Adrenal gland (tissue), 12 donors: Measurements from ENCODE around the gene PRDM10. TPM values are rescaled to one million over a fixed set of nuclear protein-coding genes. Genes with fewer than 3 reads are reported as not detected.

Experiments
- DNase-seq, 7 donors: peaks; one replicate each; pipeline ENCODE4 v3.0.0-alpha.2; 2019 to 2020
- H3K27ac ChIP-seq, 5 donors: fragments of 200-600 bp; sonication (generic) in 4 of 5; 1 replicate in 3 of 5; 2 replicates in 2 of 5; pipeline versions ENCODE4 v1.5.1 to v1.8.0; 2016 to 2020; ENCODE audit warnings: mild to moderate bottlenecking in 1 of 5
- H3K27me3 ChIP-seq: fragments of 200-600 bp; 2 replicates; pipeline ENCODE4 v1.8.0; 2021
- H3K36me3 ChIP-seq, 2 donors: fragments of 200-600 bp; replicated peaks in 1 of 2; 1 replicate in 1 of 2; 2 replicates in 1 of 2; pipeline versions ENCODE4 v1.5.1 to v1.8.0; 2018 to 2022
- H3K4me1 ChIP-seq, 2 donors: fragments of 200-600 bp; replicated peaks in 1 of 2; 1 replicate in 1 of 2; 2 replicates in 1 of 2; pipeline versions ENCODE4 v1.5.1 to v1.8.0; 2018 to 2021
- H3K4me3 ChIP-seq, 4 donors: fragments of 200-600 bp; sonication (generic) in 3 of 4; one replicate each; pipeline ENCODE4 v1.5.1; 2016 to 2018
- H3K9me3 ChIP-seq, 3 donors: fragments of 200-600 bp; sonication (generic) in 1 of 3; replicated peaks in 1 of 3; 1 replicate in 2 of 3; 2 replicates in 1 of 3; pipeline versions ENCODE4 v1.5.1 to v1.8.0; 2016 to 2021
- POLR2A ChIP-seq, 2 donors: fragments of 450-650 bp; IDR thresholded peaks; one replicate each; pipeline ENCODE4 v1.6.1; 2017; ENCODE audit warnings: antibody characterized with exemption in 2 of 2, mild to moderate bottlenecking in 2 of 2, moderate library complexity in 1 of 2
- WGBS, 4 donors: extraction: QIAGEN DNeasy Blood & Tissue Kit in 2 of 4; methylation state at CpG; one replicate each; pipeline versions ENCODE4 v1.1.5 to v1.1.7; 2013 to 2017; 5-methylcytosine and 5-hydroxymethylcytosine counted together
- intact Hi-C, 2 donors: fragments of 100-400 bp; cut with DNase I; formaldehyde crosslinking; loops; one replicate each; pipeline versions ENCODE4 v1.14.1 to v1.15.0; 2022 to 2023
- polyA plus RNA-seq, 3 donors: library from polyadenylated mRNA; stranded (reverse); fragments of 200-250 nt in 2 of 3; fragments of 350-450 nt in 1 of 3; fragmentation: Illumina TruSeq in 1 of 3; extraction: RNeasy Lipid Tissue Mini Kit (QIAGEN cat#74804) in 1 of 3; gene quantifications; one replicate each; pipeline ENCODE4 v1.2.3, GENCODE V29; 2013 to 2014
- total RNA-seq, 9 donors: library from RNA; depleted of rRNA in 4 of 9; stranded (reverse); fragments of >200 nt in 4 of 9; fragments of 120-200 nt in 1 of 9; fragmentation: NEBNext Ultra II Directional in 1 of 9; extraction: Animal tissue kit (Norgen Biotek cat#: 25700) in 1 of 9; gene quantifications; one replicate each; pipeline versions ENCODE4 v1.1.0 to v1.2.4, GENCODE V29; 2013 to 2023
- TF ChIP-seq, protein P1 (sequence below), 6 experiments: fragments of 450-650 bp in 4 of 6; fragments of 200-600 bp in 2 of 6; sonication (generic) in 1 of 6; IDR thresholded peaks; 1 replicate in 5 of 6; 2 replicates in 1 of 6; pipeline versions ENCODE4 v1.5.1 to v1.8.0; 2016 to 2021; ENCODE audit warnings: antibody characterized with exemption in 6 of 6, mild to moderate bottlenecking in 2 of 6, moderate library complexity in 1 of 6
- donor health status: healthy with polysubstance abuse.
- donor health status: Bipolar disorder and iron deficiency.
- donor health status: DM: yes; HTN: yes; CAD: no.
- donor health status: DM: no; HTN: no; CAD: no.
- donor health status: DM: no; HTN: no; CAD: no.
- donor health status: DM: yes; HTN: yes; CAD: no.

The PRDM10 gene
- total and polyA plus RNA-seq, 12 donors, result 2.3 to 10.1 (median 6.4) TPM

DNA sequence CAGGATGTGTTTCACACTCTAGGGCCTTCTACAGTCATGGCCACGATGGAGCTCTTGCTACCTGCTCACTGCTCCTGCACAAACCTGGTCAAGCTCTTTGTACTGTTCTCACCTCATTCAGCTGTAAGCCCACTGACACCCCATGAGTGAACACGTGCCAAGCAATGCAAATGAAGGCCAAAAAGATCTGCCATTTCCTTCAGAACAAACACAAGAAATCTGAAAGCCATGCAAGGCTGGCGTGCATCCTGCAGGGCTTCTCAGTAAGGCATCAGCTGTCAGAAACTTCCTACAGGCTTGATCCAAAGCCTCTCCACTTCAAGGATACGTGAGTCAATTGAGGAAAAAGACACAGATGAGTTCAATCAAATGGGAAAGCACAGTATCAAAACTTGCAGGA is 63.1 kb downstream of the PRDM10 start:
- no peaks in the 10 kb centered on the region for H3K4me1 ChIP-seq
- no peaks in the 10 kb centered on the region for H3K27me3 ChIP-seq
- H3K27ac ChIP-seq, result no peak overlapping the region
- H3K9me3 ChIP-seq, result no peaks in the 10 kb centered on the region
- intact Hi-C loops, result no loop called here
- H3K36me3 ChIP-seq, result peaks cover 0 to 5% of the 10 kb centered on the region in 2 donors
- H3K4me3 ChIP-seq, result no peak overlapping the region
- DNase-seq, result no peak
- no peak for TF ChIP-seq POLR2A (IDR thresholded peaks at IDR 0.05)
- WGBS, 4 donors, result 88 to 95% (median 93%) methylated on average over 4 of the region's 4 CpGs

DNA sequence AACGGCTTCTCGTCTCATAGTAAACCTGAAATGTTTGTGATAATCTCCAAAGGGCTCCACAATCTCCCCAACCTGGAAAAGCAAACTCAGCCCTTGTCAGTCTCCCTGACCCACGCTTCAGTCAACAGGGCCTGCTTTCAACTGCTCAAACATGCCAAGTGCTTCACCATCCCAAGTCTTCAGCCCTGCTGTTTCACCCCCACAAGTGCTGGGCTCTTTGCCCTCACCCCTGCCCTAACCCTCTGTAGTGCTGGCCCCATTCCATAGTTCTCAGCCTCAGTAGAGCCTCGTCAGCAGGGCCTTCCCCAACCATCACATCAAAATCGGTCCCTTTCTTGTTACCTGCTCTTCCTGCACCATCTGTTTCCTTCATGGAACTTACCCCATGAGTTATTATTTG is 63.9 kb downstream of the PRDM10 start:
- no peaks in the 10 kb centered on the region for H3K4me1 ChIP-seq
- H3K36me3 ChIP-seq, result peaks cover 0 to 5% of the 10 kb centered on the region in 2 donors
- H3K27ac ChIP-seq, result no peak overlapping the region
- H3K4me3 ChIP-seq, result no peak overlapping the region
- intact Hi-C loops, result no loop called here
- no peak for TF ChIP-seq POLR2A (IDR thresholded peaks at IDR 0.05)
- TF ChIP-seq, protein P1, sequence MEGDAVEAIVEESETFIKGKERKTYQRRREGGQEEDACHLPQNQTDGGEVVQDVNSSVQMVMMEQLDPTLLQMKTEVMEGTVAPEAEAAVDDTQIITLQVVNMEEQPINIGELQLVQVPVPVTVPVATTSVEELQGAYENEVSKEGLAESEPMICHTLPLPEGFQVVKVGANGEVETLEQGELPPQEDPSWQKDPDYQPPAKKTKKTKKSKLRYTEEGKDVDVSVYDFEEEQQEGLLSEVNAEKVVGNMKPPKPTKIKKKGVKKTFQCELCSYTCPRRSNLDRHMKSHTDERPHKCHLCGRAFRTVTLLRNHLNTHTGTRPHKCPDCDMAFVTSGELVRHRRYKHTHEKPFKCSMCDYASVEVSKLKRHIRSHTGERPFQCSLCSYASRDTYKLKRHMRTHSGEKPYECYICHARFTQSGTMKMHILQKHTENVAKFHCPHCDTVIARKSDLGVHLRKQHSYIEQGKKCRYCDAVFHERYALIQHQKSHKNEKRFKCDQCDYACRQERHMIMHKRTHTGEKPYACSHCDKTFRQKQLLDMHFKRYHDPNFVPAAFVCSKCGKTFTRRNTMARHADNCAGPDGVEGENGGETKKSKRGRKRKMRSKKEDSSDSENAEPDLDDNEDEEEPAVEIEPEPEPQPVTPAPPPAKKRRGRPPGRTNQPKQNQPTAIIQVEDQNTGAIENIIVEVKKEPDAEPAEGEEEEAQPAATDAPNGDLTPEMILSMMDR (IDR thresholded peaks at IDR 0.05), result no peak
- DNase-seq, result no peak
- H3K9me3 ChIP-seq, result no peaks in the 10 kb centered on the region
- 88 to 100% (median 97%) methylated on average over 5 of the region's 5 CpGs for WGBS, 4 donors
- H3K27me3 ChIP-seq, result no peaks in the 10 kb centered on the region

DNA sequence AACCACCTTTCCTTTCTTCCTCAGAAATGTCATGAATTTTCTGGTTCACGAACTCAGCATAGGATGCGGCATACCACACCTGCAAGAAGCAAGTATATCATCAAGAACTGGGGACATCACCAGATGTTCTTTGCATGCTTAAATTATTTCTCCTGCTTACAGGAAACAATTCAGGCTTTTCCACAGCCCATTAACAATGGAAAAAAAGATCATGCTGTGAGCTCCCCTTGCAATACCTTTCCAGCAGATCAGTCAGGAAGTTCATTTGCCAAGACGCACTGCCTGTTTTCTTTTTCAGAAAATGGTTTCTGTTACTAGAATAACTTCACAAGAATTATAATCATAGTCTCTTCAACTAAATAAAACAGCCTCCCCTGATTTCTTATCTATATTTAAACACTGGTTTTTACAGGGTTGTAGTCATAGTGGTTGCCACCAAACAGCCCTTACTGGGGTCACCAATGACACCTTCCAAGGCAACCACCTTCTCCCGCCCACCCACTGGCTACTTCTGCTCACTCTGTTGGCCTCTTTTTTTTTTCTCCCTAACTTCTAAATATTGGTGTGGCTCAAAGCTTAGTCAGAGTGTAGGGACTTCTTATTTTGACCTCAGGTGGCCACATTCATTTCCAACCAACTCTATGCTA is 64.9 kb downstream of the PRDM10 start:
- 92 to 94% (median 92%) methylated on average over 4 of the region's 4 CpGs for WGBS, 4 donors
- DNase-seq, result no peak
- intact Hi-C loops, result no loop called here
- peaks cover 0 to 5% of the 10 kb centered on the region in 2 donors for H3K36me3 ChIP-seq
- H3K4me1 ChIP-seq, result no peaks in the 10 kb centered on the region
- no peak overlapping the region for H3K4me3 ChIP-seq
- H3K27ac ChIP-seq, result no peak overlapping the region
- no peaks in the 10 kb centered on the region for H3K9me3 ChIP-seq
- TF ChIP-seq, protein P1 (IDR thresholded peaks at IDR 0.05), result no peak
- no peak for TF ChIP-seq POLR2A (IDR thresholded peaks at IDR 0.05)
- H3K27me3 ChIP-seq, result no peaks in the 10 kb centered on the region

DNA sequence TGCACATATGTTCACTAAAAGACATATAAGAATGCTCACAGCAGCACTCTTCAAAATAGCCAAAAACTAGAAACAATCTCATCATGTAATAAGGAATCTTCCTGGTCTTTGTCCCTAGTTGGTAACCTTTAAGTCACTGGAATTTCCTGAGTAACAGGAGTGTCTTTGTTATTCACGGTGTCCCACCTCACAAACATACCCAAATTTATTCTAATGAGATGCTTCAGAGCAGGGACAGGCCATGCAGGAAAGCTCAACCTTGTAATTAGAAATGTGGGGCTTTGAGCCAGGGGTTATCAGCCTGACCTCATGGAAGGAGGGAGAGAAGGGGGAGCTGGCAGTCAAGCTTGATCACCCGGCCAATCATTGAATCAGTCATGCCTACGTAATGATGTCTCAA is 66.9 kb downstream of the PRDM10 start:
- Histone ChIP-seq H3K4me1 (no peaks in the 10 kb centered on the region), H3K27me3 (no peaks in the 10 kb centered on the region), H3K9me3 (no peaks in the 10 kb centered on the region), H3K36me3 (no peaks in the 10 kb centered on the region), H3K4me3 (no peak overlapping the region), H3K27ac (no peak overlapping the region)
- DNase-seq, result no peak
- TF ChIP-seq, protein P1 (IDR thresholded peaks at IDR 0.05), result no peak
- no peak for TF ChIP-seq POLR2A (IDR thresholded peaks at IDR 0.05)
- intact Hi-C loops, result no loop called here
- 46 to 64% (median 58%) methylated on average over 3 of the region's 3 CpGs for WGBS, 4 donors

DNA sequence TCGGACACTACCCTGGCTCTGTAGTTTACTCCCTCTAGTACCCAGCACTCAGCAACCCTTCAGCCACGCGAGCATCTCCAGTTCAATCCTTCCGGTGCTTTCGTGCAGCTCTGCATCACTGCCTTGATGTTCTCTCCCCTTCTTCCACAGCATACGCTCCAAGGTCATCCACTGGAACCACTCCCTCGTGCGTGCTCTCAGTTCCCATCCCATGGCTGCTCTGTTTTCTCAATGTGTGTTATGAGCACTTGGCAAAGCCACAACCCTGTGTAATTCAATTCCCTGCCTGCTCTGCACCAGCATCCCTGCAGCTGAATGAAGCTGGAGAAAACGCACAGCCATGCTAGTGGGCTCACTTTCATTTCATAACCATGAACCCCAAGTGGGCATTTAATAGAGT is 68.7 kb downstream of the PRDM10 start:
- DNase-seq, result no peak
- H3K36me3 ChIP-seq, result no peaks in the 10 kb centered on the region

More for the DNA sequence above, 68.7 kb downstream of the PRDM10 start:
- Histone ChIP-seq H3K4me3 (no peak overlapping the region), H3K27me3 (no peaks in the 10 kb centered on the region), H3K9me3 (no peaks in the 10 kb centered on the region), H3K4me1 (no peaks in the 10 kb centered on the region), H3K27ac (no peak overlapping the region)
- intact Hi-C loops, result no loop called here
- WGBS, 4 donors, result 87 to 93% (median 92%) methylated on average over 9 of the region's 9 CpGs
- no peak for TF ChIP-seq POLR2A (IDR thresholded peaks at IDR 0.05)
- TF ChIP-seq, protein P1 (IDR thresholded peaks at IDR 0.05), result no peak
